ENCODE data around the gene STAT3. TPM values are rescaled to one million over a fixed set of nuclear protein-coding genes. Genes with fewer than 3 reads are reported as not detected.

The STAT3 gene
- total RNA-seq, 1 donor from 2014 or later = 68.0 TPM

DNA sequence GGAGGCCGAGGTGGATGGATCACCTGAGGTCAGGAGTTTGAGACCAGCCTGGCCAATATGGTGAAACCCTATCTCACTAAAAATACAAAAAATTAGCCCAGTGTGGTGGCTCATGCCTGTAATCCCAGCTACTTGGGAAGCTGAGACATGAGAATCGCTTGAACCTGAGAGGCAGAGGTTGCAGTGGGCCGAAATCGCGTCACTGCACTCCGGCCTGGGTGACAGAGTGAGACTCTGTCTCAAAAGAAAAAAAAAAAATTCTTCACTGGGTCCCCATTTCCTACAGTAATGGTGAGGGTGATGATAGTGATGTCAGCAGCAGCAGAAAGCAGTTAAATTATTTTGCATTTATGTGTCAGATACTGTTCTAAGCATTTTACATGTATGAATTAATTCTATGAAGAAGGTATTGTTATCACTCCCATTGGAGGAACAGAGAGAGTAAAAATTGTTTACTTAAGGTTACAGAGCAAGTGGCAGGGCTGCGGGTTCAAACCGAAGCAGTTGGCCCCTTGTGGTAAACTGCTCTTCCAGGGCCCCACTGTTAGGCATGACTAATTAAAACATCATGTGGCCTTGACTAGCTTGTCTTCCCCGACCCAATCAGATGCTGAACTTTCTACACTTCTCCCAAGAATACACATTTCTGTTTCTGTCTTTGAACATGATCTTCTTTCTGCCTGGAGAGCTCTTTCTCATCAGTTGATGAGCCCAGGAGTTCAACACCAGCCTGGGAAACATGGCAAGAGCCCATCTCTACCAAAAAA is 45.8 kb downstream of the STAT3 start:
- H3K27ac Mint-ChIP-seq (ENCODE audit: unreplicated experiment) = no peak overlapping the region
- no peak overlapping the region for H3K4me3 Mint-ChIP-seq (ENCODE audit: unreplicated experiment)
- no peaks in the 10 kb centered on the region for H3K9me3 Mint-ChIP-seq (ENCODE audit: unreplicated experiment)
- TF ChIP-seq, protein P1, sequence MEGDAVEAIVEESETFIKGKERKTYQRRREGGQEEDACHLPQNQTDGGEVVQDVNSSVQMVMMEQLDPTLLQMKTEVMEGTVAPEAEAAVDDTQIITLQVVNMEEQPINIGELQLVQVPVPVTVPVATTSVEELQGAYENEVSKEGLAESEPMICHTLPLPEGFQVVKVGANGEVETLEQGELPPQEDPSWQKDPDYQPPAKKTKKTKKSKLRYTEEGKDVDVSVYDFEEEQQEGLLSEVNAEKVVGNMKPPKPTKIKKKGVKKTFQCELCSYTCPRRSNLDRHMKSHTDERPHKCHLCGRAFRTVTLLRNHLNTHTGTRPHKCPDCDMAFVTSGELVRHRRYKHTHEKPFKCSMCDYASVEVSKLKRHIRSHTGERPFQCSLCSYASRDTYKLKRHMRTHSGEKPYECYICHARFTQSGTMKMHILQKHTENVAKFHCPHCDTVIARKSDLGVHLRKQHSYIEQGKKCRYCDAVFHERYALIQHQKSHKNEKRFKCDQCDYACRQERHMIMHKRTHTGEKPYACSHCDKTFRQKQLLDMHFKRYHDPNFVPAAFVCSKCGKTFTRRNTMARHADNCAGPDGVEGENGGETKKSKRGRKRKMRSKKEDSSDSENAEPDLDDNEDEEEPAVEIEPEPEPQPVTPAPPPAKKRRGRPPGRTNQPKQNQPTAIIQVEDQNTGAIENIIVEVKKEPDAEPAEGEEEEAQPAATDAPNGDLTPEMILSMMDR (IDR thresholded peaks at IDR 0.05; ENCODE audit: partially characterized antibody, unreplicated experiment) = no peak
- no peak for DNase-seq
- H3K27me3 Mint-ChIP-seq (ENCODE audit: unreplicated experiment) = peaks cover 7% of the 10 kb centered on the region
- H3K4me1 Mint-ChIP-seq (ENCODE audit: low read depth, unreplicated experiment) = peaks cover 13% of the 10 kb centered on the region
- peaks cover 12% of the 10 kb centered on the region for H3K36me3 Mint-ChIP-seq (ENCODE audit: unreplicated experiment)

DNA sequence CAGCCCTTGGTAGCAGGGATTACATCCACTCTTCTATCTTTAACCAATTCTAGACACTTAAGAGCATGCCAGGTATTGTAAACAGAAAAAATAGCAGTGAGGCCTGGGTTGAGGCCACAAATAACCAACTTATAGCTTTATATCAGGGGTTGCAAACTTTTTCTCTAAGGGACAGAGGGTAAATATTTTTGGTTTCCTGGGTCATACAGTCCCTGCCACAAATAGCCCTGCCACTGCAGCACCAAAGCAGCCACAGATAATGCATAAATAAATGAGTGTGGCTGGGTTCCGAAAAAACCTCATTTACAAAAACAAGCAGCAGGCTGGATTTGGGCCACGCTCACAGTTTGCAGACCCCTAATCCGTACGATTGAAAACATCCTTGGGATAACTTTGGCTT is 46.7 kb downstream of the STAT3 start:
- TF ChIP-seq, protein P1 (IDR thresholded peaks at IDR 0.05; ENCODE audit: partially characterized antibody, unreplicated experiment) = no peak
- Mint-ChIP-seq H3K9me3 (ENCODE audit: unreplicated experiment) (no peaks in the 10 kb centered on the region), H3K4me1 (ENCODE audit: low read depth, unreplicated experiment) (peaks cover 13% of the 10 kb centered on the region), H3K36me3 (ENCODE audit: unreplicated experiment) (peaks cover 12% of the 10 kb centered on the region), H3K4me3 (ENCODE audit: unreplicated experiment) (no peak overlapping the region), H3K27me3 (ENCODE audit: unreplicated experiment) (peaks cover 8% of the 10 kb centered on the region), H3K27ac (ENCODE audit: unreplicated experiment) (peak overlapping the region; percentile 15)
- no peak for DNase-seq

DNA sequence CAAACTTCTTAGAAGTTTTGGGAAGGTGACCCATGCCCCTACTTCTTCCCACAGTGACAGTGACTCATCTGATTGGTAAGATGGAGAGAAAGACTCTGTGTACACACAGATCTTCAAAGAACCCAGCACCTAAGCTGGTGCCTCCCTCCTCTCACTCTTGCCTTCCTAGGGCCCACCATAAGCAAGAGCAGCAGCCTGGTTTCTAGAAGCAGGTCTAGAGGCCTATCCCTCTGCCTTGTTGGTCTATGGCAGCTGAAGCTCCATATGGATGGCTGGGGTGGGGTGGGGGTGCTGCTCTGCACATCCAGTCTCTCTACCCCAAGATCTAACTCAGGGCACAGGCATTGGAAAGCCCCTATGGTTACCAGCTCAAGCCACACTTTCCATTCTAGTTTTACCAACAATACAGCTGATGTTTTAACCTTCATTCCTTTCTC is 47.5 kb downstream of the STAT3 start:
- Mint-ChIP-seq H3K27me3 (ENCODE audit: unreplicated experiment) (peaks cover 8% of the 10 kb centered on the region), H3K27ac (ENCODE audit: unreplicated experiment) (no peak overlapping the region), H3K4me1 (ENCODE audit: low read depth, unreplicated experiment) (peaks cover 7% of the 10 kb centered on the region), H3K4me3 (ENCODE audit: unreplicated experiment) (no peak overlapping the region), H3K9me3 (ENCODE audit: unreplicated experiment) (no peaks in the 10 kb centered on the region), H3K36me3 (ENCODE audit: unreplicated experiment) (peaks cover 12% of the 10 kb centered on the region)
- no peak for DNase-seq
- TF ChIP-seq, protein P1 (IDR thresholded peaks at IDR 0.05; ENCODE audit: partially characterized antibody, unreplicated experiment) = no peak

DNA sequence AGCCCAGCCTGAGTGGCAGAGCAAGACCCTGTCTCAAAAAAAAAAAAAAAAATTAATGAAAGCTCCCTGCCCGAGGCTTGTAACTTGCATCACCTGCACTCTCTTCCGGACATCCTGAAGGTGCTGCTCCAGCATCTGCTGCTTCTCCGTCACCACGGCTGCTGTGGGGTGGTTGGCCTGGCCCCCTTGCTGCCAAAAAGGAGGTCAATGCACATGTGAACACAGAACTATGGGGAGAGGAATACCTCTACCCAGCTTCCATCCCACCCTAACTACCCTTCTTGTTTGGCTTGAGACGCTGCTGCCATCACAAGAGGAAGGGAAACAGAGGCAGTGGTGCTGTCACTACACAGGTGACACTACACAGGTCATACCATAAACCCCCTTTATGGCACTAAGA is 49.0 kb downstream of the STAT3 start:
- H3K27ac Mint-ChIP-seq (ENCODE audit: unreplicated experiment) = no peak overlapping the region
- TF ChIP-seq, protein P1 (IDR thresholded peaks at IDR 0.05; ENCODE audit: partially characterized antibody, unreplicated experiment) = no peak
- no peak for DNase-seq
- H3K9me3 Mint-ChIP-seq (ENCODE audit: unreplicated experiment) = no peaks in the 10 kb centered on the region
- peaks cover 4% of the 10 kb centered on the region for H3K4me1 Mint-ChIP-seq (ENCODE audit: low read depth, unreplicated experiment)
- peaks cover 8% of the 10 kb centered on the region for H3K27me3 Mint-ChIP-seq (ENCODE audit: unreplicated experiment)
- peaks cover 9% of the 10 kb centered on the region for H3K36me3 Mint-ChIP-seq (ENCODE audit: unreplicated experiment)
- H3K4me3 Mint-ChIP-seq (ENCODE audit: unreplicated experiment) = no peak overlapping the region

DNA sequence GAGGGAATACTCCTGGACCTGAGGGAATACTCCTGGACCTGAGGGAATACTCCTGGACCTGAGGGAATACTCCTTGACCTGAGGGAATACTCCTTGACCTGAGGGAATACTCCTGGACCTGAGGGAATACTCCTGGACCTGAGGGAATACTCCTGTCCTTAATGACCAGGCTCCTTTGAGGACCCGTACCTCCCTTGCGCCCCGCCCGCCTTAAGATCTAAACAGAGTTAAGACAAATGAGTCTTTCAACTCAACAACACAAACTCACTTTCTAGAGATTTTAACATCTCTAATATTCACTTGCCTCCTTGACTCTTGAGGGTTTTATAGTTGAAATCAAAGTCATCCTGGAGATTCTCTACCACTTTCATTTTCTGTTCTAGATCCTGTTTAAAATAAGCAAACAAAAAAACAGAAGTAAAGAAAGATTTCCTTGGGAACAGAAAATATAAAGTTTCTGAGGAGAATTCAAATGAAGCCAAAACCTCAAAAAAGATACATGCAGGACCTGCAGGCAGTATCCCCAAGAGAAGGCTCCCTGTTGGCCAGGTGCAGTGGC is 49.7 kb downstream of the STAT3 start:
- Mint-ChIP-seq H3K27me3 (ENCODE audit: unreplicated experiment) (peaks cover 8% of the 10 kb centered on the region), H3K36me3 (ENCODE audit: unreplicated experiment) (peaks cover 9% of the 10 kb centered on the region), H3K4me1 (ENCODE audit: low read depth, unreplicated experiment) (peaks cover 4% of the 10 kb centered on the region), H3K9me3 (ENCODE audit: unreplicated experiment) (no peaks in the 10 kb centered on the region), H3K4me3 (ENCODE audit: unreplicated experiment) (peak overlapping the region; percentile 15), H3K27ac (ENCODE audit: unreplicated experiment) (no peak overlapping the region)
- TF ChIP-seq, protein P1 (IDR thresholded peaks at IDR 0.05; ENCODE audit: partially characterized antibody, unreplicated experiment) = no peak
- no peak for DNase-seq

Measured in glutamatergic neuron (in vitro differentiated cells).